ENCODE measurements around the gene DET1. TPM values are rescaled to one million over a fixed set of nuclear protein-coding genes. Genes with fewer than 3 reads are reported as not detected.

The DET1 gene
- total RNA-seq, 1 donor from 2014 or later, result 8.8 TPM

DNA sequence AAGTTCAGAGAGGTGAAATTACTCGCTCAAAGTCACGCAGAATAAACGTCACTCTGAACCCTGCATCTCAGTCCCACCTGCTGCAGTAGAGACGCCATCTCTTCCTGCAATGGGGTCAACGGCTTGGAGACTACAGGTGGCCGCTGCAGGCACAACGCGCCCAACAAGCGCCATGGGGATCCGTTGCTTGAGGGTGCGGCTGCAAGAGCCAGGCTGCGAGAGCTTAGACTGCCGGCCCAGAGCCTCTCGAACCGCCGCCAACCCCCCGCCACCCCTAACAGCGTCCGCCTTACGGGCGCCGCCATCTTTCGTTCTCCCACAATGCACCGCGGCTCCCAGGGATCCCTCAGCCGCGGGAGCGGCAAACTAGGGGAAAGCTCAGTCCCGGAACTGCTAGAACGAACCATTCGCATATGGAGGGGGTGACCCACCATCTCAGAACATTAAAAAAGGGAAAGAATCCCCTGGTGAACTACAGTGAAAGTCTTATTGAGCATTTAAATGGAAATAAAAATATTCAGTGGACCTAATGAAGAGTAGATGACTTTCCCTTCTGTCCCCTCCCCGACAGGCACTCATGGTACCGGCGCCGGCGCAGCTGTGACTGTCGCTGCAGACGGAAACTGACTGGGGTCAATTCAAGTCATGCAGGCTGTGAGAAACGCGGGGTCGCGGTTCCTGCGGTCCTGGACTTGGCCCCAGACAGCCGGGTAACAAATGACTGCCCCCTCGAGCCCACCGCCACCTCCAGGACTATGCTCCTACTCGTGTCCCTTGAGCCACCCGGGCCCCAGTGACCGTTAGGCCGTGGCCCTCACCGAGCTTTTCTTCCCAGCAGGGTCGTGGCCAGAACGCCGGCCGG lies 79.2 kb downstream of the DET1 start, which contains the start of the genes MRPL46 and MRPS11:
Gene MRPL46, minus strand, starts transcription at position 316 of the 862 bp plus-strand sequence. Its CDS starts 11 bp downstream, at position 305.
Gene MRPS11, plus strand, starts transcription at position 636 of the 862 bp plus-strand sequence. Its CDS starts 10 bp downstream, at position 646.
- Mint-ChIP-seq H3K36me3 (ENCODE audit: unreplicated experiment) (no peaks in the 10 kb centered on the region), H3K9me3 (ENCODE audit: unreplicated experiment) (peaks cover 11% of the 10 kb centered on the region), H3K4me3 (ENCODE audit: unreplicated experiment) (peak within 1 kb of the TSS; percentile 97), H3K27me3 (ENCODE audit: unreplicated experiment) (peaks cover 5% of the 10 kb centered on the region), H3K27ac (ENCODE audit: unreplicated experiment) (peak within 1 kb of the TSS; percentile 98), H3K4me1 (ENCODE audit: low read depth, unreplicated experiment) (peaks cover 14% of the 10 kb centered on the region)
- peak; percentile 94 for DNase-seq
- TF ChIP-seq CTCF (IDR thresholded peaks at IDR 0.05; ENCODE audit: partially characterized antibody, unreplicated experiment), result no peak

- Mint-ChIP-seq H3K4me1 (ENCODE audit: low read depth, unreplicated experiment) (peaks cover 7% of the 10 kb centered on the region), H3K36me3 (ENCODE audit: unreplicated experiment) (no peaks in the 10 kb centered on the region), H3K4me3 (ENCODE audit: unreplicated experiment) (peak overlapping the region; percentile 31), H3K27ac (ENCODE audit: unreplicated experiment) (no peak overlapping the region), H3K27me3 (ENCODE audit: unreplicated experiment) (peaks cover 5% of the 10 kb centered on the region), H3K9me3 (ENCODE audit: unreplicated experiment) (peaks cover 11% of the 10 kb centered on the region)
- no peak for TF ChIP-seq CTCF (IDR thresholded peaks at IDR 0.05; ENCODE audit: partially characterized antibody, unreplicated experiment)
- DNase-seq, result no peak
These were observed 80.8 kb downstream of the DET1 start for GRCh38 chr15:88465633-88466224.

DNA sequence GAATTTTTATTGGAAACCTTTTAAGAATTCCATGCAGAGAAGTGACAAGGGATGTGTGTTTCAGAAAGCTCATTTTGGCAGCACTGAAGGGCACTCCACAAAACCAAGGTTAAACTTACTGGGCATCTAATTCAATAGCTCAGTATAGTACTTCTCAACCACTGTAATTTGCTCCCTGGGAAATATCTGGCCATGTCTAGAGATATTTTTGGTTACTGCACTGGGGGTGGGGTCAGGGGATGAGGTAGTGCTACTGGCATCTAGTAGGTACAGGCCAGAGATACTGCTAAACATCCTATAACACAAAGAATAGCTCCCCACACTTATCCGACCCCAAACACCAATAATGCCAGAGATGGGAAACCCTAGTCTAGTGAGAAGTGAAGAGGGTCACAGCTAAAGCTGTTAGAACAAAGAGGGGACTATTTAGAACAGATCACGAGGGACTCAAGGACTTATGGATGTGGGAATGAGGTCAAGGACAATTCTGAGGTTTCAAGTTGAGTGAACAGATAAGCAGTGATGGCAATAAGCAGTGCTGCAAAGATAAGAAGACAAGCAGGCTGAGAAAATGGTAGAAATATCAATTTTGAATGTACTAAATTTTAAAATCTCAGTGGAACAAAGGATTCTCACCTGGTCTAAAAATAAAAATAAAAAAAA lies 82.5 kb downstream of the DET1 start:
- Mint-ChIP-seq H3K4me1 (ENCODE audit: low read depth, unreplicated experiment) (peaks cover 7% of the 10 kb centered on the region), H3K27me3 (ENCODE audit: unreplicated experiment) (peaks cover 5% of the 10 kb centered on the region), H3K27ac (ENCODE audit: unreplicated experiment) (no peak overlapping the region), H3K4me3 (ENCODE audit: unreplicated experiment) (no peak overlapping the region), H3K36me3 (ENCODE audit: unreplicated experiment) (no peaks in the 10 kb centered on the region), H3K9me3 (ENCODE audit: unreplicated experiment) (peaks cover 11% of the 10 kb centered on the region)
- DNase-seq, result no peak
- no peak for TF ChIP-seq CTCF (IDR thresholded peaks at IDR 0.05; ENCODE audit: partially characterized antibody, unreplicated experiment)

Other genes starting within 250 kb of the DET1 start
- 19.3 TPM for gene MRPL46, start 79.3 kb downstream of the DET1 start, total RNA-seq (ENCODE audit: unreplicated experiment)
- gene MRPS11, start 79.0 kb downstream of the DET1 start, total RNA-seq (ENCODE audit: unreplicated experiment), result 58.9 TPM
- 15.4 TPM for gene AEN, start 74.7 kb upstream of the DET1 start, total RNA-seq (ENCODE audit: unreplicated experiment)
- gene ISG20, start 92.3 kb upstream of the DET1 start, total RNA-seq (ENCODE audit: unreplicated experiment), result 1.1 TPM

Data from glutamatergic neuron (in vitro differentiated cells).